A673 (cell line): ENCODE results near the gene MEF2C. TPM values are rescaled to one million over a fixed set of nuclear protein-coding genes. Genes with fewer than 3 reads are reported as not detected.

Experiments used
- BruUV-seq: library from RNA; stranded (reverse); fragments of 400-500 nt; replicated peaks from 2 replicates; lab custom pipeline; 2021; lab: Mats Ljungman, UMichigan
- CTCF ChIA-PET: fragments of 300-600 bp; sonication (Branson Sonifier 250); formaldehyde crosslinking; loops from one replicate; lab custom pipeline; 2022; ENCODE audit warnings: antibody characterized with exemption; lab: Charles Lee
- POLR2A ChIA-PET: fragments of 300-600 bp; sonication (Branson Sonifier 250); formaldehyde crosslinking; loops from one replicate; lab custom pipeline; 2022; ENCODE audit warnings: antibody characterized with exemption; ENCODE audit not compliant: low non-redundant PET; lab: Charles Lee
- DNase-seq: peaks from one replicate; pipeline ENCODE4 v3.0.0-alpha.2; 2015; ENCODE audit warnings: low spot score
- H3K27ac ChIP-seq: fragments of 200-600 bp; sonication (generic); 2 replicates; pipeline ENCODE4 v1.5.1; 2016; ENCODE audit warnings: mixed run types, low read depth, mild to moderate bottlenecking, mixed read lengths, antibody characterized with exemption, low read length; ENCODE audit not compliant: poor library complexity, severe bottlenecking
- H3K27me3 ChIP-seq: fragments of 200-600 bp; sonication (generic); replicated peaks from 2 replicates; pipeline ENCODE4 v1.6.1; 2017; ENCODE audit warnings: mixed run types, low read depth, mild to moderate bottlenecking, mixed read lengths, antibody characterized with exemption, low read length; ENCODE audit not compliant: insufficient read depth, poor library complexity
- H3K36me3 ChIP-seq: fragments of 200-600 bp; sonication (generic); 2 replicates; pipeline ENCODE4 v1.6.1; 2016; ENCODE audit warnings: mixed run types, mild to moderate bottlenecking, mixed read lengths, antibody characterized with exemption, low read length; ENCODE audit not compliant: insufficient read depth, poor library complexity, severe bottlenecking
- H3K4me1 ChIP-seq: fragments of 200-600 bp; sonication (generic); 2 replicates; pipeline ENCODE4 v1.6.1; 2017; ENCODE audit warnings: mixed run types, mild to moderate bottlenecking, mixed read lengths, antibody characterized with exemption, low read length; ENCODE audit not compliant: insufficient read depth, poor library complexity, severe bottlenecking
- H3K4me3 ChIP-seq: fragments of 200-600 bp; sonication (generic); 2 replicates; pipeline ENCODE4 v1.5.1; 2016; ENCODE audit warnings: low read depth, mixed run types, mild to moderate bottlenecking, mixed read lengths, low read length; ENCODE audit not compliant: poor library complexity, severe bottlenecking
- H3K9me3 ChIP-seq: fragments of 200-600 bp; sonication (generic); 2 replicates; pipeline ENCODE4 v1.6.1; 2016; ENCODE audit warnings: mixed run types, low read depth, mild to moderate bottlenecking, mixed read lengths, antibody characterized with exemption, low read length; ENCODE audit not compliant: poor library complexity, severe bottlenecking
- CTCF ChIP-seq: fragments of 300-800, 200-600 bp; sonication (generic); conservative IDR thresholded peaks from 2 replicates; pipeline ENCODE4 v1.5.1; 2017; ENCODE audit warnings: low read depth, mild to moderate bottlenecking, antibody characterized with exemption, low read length, moderate library complexity, mixed read lengths
- EZH2 ChIP-seq: fragments of 200-600 bp; sonication (generic); IDR thresholded peaks from 2 replicates; pipeline ENCODE4 v1.6.1; 2017; ENCODE audit warnings: borderline replicate concordance, low read depth, mild to moderate bottlenecking, mixed read lengths, antibody characterized with exemption, low read length; ENCODE audit not compliant: poor library complexity, severe bottlenecking
- intact Hi-C: fragments of 100-400 bp; cut with micrococcal nuclease; formaldehyde crosslinking; loops from one replicate; pipeline ENCODE4 v1.10.0; 2022; ENCODE audit not compliant: unreplicated experiment
- total RNA-seq: library from RNA; stranded (reverse); gene quantifications from 2 replicates; pipeline ENCODE4 v1.2.3, GENCODE V29; 2021

MEF2C gene
- total RNA-seq, 1 experiment from 2014 or later = 2.0 TPM

- intact Hi-C loops = no loop called here
- no TSS peak for BruUV-seq
- ChIA-PET POLR2A (no interaction called here), CTCF (no interaction called here)
- Histone ChIP-seq H3K4me3 (no peak overlapping the region), H3K4me1 (no peaks in the 10 kb centered on the region), H3K36me3 (no peaks in the 10 kb centered on the region), H3K27ac (no peak overlapping the region), H3K27me3 (no peaks in the 10 kb centered on the region), H3K9me3 (no peaks in the 10 kb centered on the region)
- no peak for DNase-seq
- TF ChIP-seq CTCF (no peak), EZH2 (no peak)
Observed at GRCh38 chr5:88837222-88837621, 45.8 kb downstream of the MEF2C start.

DNA sequence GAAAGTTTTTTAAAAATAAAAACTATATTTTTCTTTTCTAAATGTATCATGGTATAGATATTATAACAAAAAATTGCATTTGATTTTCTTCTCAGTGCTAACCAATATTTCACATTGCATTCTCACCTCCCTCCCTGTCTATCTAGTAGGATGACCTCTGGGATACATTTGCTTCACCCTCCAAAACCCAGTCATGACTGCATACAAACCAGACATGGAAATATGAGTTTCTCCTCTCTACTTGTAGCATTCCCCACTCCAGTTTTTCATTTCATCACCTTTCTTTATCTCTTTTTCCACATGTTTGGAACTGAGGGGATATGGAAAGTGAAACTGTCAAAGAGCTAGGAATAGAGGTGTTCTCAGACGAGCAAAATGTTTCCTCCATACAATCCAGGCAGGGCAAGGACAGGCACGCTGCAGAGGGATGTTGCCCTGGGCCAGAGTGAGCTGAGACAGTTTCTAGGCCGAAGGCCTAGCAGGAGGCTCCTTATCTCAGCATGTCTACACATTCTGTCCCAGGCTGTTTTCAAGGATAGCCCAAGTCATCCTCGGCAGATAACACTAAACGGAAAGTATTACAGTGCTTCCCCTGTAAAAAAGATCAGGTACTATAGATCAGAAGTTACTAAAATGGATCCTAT lies 46.7 kb downstream of the MEF2C start:
- no TSS peak for BruUV-seq
- H3K4me3 ChIP-seq = no peak overlapping the region
- H3K4me1 ChIP-seq = no peaks in the 10 kb centered on the region
- TF ChIP-seq CTCF (no peak), EZH2 (no peak)
- ChIA-PET POLR2A (no interaction called here), CTCF (no interaction called here)
- no peaks in the 10 kb centered on the region for H3K9me3 ChIP-seq
- intact Hi-C loops = no loop called here
- no peak overlapping the region for H3K27ac ChIP-seq
- DNase-seq = no peak
- no peaks in the 10 kb centered on the region for H3K36me3 ChIP-seq
- no peaks in the 10 kb centered on the region for H3K27me3 ChIP-seq

GRCh38 chr5:88834499-88834898 lies 48.5 kb downstream of the MEF2C start:
- no peaks in the 10 kb centered on the region for H3K27me3 ChIP-seq
- no peaks in the 10 kb centered on the region for H3K36me3 ChIP-seq
- BruUV-seq = no TSS peak
- no peak for TF ChIP-seq EZH2
- no peak for TF ChIP-seq CTCF
- H3K4me3 ChIP-seq = no peak overlapping the region
- intact Hi-C loops = no loop called here
- no peak for DNase-seq
- H3K4me1 ChIP-seq = no peaks in the 10 kb centered on the region
- H3K27ac ChIP-seq = no peak overlapping the region
- ChIA-PET POLR2A (no interaction called here), CTCF (no interaction called here)
- H3K9me3 ChIP-seq = no peaks in the 10 kb centered on the region
